Measurements from ENCODE around the gene SPATC1L. TPM values are rescaled to one million over a fixed set of nuclear protein-coding genes. Genes with fewer than 3 reads are reported as not detected.

SPATC1L gene
- total RNA-seq, 4 donors from 2014 or later = 1.3 to 22.0 (median 7.0) TPM

- Histone ChIP-seq H3K27ac (replicated peaks in 1 of 4) (no peak overlapping the region), H3K36me3 (peaks cover 0 to 13% (median 0%) of the 10 kb centered on the region in 4 donors), H3K4me1 (peaks cover 10 to 18% (median 14%) of the 10 kb centered on the region in 4 donors), H3K4me3 (no peak overlapping the region), H3K9me3 (no peaks in the 10 kb centered on the region), H3K27me3 (peaks cover 0 to 15% (median 1%) of the 10 kb centered on the region in 4 donors)
- intact Hi-C loops (cut with DNase I) = no loop called here
- DNase-seq (ENCODE audit: extremely low spot score) = no peak
- TF ChIP-seq POLR2A (IDR thresholded peaks at IDR 0.05; ENCODE audit: low read depth) (no peak), EP300 (IDR thresholded peaks at IDR 0.05) (no peak), POLR2AphosphoS5 (IDR thresholded peaks at IDR 0.05) (no peak)
- TF ChIP-seq, protein P1, sequence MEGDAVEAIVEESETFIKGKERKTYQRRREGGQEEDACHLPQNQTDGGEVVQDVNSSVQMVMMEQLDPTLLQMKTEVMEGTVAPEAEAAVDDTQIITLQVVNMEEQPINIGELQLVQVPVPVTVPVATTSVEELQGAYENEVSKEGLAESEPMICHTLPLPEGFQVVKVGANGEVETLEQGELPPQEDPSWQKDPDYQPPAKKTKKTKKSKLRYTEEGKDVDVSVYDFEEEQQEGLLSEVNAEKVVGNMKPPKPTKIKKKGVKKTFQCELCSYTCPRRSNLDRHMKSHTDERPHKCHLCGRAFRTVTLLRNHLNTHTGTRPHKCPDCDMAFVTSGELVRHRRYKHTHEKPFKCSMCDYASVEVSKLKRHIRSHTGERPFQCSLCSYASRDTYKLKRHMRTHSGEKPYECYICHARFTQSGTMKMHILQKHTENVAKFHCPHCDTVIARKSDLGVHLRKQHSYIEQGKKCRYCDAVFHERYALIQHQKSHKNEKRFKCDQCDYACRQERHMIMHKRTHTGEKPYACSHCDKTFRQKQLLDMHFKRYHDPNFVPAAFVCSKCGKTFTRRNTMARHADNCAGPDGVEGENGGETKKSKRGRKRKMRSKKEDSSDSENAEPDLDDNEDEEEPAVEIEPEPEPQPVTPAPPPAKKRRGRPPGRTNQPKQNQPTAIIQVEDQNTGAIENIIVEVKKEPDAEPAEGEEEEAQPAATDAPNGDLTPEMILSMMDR (IDR thresholded peaks at IDR 0.05) = no peak
- WGBS = 88% methylated on average over 7 of the region's 7 CpGs
Observed at GRCh38 chr21:46156378-46156645, 27.9 kb downstream of the SPATC1L start.

GRCh38 chr21:46155514-46156377, 28.5 kb downstream of the SPATC1L start, which contains the start of gene FTCD:
Gene FTCD, minus strand, starts transcription at chr21:46155579. Its CDS starts 56 bp downstream, at chr21:46155523.
- DNase-seq (ENCODE audit: extremely low spot score) = no peak
- TF ChIP-seq, protein P1 (IDR thresholded peaks at IDR 0.05) = no peak
- TF ChIP-seq POLR2A (IDR thresholded peaks at IDR 0.05; ENCODE audit: low read depth) = no peak
- TF ChIP-seq POLR2AphosphoS5 (IDR thresholded peaks at IDR 0.05) = no peak
- TF ChIP-seq EP300 (IDR thresholded peaks at IDR 0.05) = no peak
- intact Hi-C loops (cut with DNase I) = no loop called here
- Histone ChIP-seq H3K27me3 (peaks cover 0 to 11% (median 0%) of the 10 kb centered on the region in 4 donors), H3K27ac (replicated peaks in 1 of 4) (no peak within 1 kb of the TSS), H3K36me3 (peaks cover 0 to 9% (median 0%) of the 10 kb centered on the region in 4 donors), H3K9me3 (no peaks in the 10 kb centered on the region), H3K4me1 (peaks cover 10 to 18% (median 12%) of the 10 kb centered on the region in 4 donors), H3K4me3 (no peak within 1 kb of the TSS)
- WGBS = 87% methylated on average over 17 of the region's 34 CpGs

- WGBS = 93% methylated on average over 7 of the region's 16 CpGs
Observed at GRCh38 chr21:46154955-46155513, 29.2 kb downstream of the SPATC1L start.

GRCh38 chr21:46154155-46154954, 29.9 kb downstream of the SPATC1L start:
- Histone ChIP-seq H3K27me3 (peaks cover 0 to 11% (median 0%) of the 10 kb centered on the region in 4 donors), H3K27ac (replicated peaks in 1 of 4) (no peak overlapping the region), H3K4me1 (peaks cover 10 to 18% (median 12%) of the 10 kb centered on the region in 4 donors), H3K4me3 (no peak overlapping the region), H3K36me3 (peaks cover 0 to 4% (median 0%) of the 10 kb centered on the region in 4 donors), H3K9me3 (no peaks in the 10 kb centered on the region)
- TF ChIP-seq, protein P1 (IDR thresholded peaks at IDR 0.05) = no peak
- TF ChIP-seq POLR2AphosphoS5 (IDR thresholded peaks at IDR 0.05) (no peak), POLR2A (IDR thresholded peaks at IDR 0.05; ENCODE audit: low read depth) (no peak), EP300 (IDR thresholded peaks at IDR 0.05) (no peak)
- no peak for DNase-seq (ENCODE audit: extremely low spot score)
- WGBS = 83% methylated on average over 26 of the region's 39 CpGs
- intact Hi-C loops (cut with DNase I) = loop anchor here (5.0 kb wide), 1 partner anchor 78 kb away; no protein-coding TSS in a partner anchor

More at GRCh38 chr21:46154955-46155513, 29.2 kb downstream of the SPATC1L start:
- no peak overlapping the region for H3K27ac ChIP-seq (replicated peaks in 1 of 4)
- TF ChIP-seq POLR2AphosphoS5 (IDR thresholded peaks at IDR 0.05) (no peak), POLR2A (IDR thresholded peaks at IDR 0.05; ENCODE audit: low read depth) (no peak), EP300 (IDR thresholded peaks at IDR 0.05) (no peak)
- TF ChIP-seq, protein P1 (IDR thresholded peaks at IDR 0.05) = no peak
- H3K4me3 ChIP-seq = no peak overlapping the region
- H3K36me3 ChIP-seq = peaks cover 0 to 9% (median 0%) of the 10 kb centered on the region in 4 donors
- peaks cover 10 to 18% (median 12%) of the 10 kb centered on the region in 4 donors for H3K4me1 ChIP-seq
- intact Hi-C loops (cut with DNase I) = loop anchor here (5.0 kb wide), 1 partner anchor 77 kb away; no protein-coding TSS in a partner anchor
- H3K27me3 ChIP-seq = peaks cover 0 to 11% (median 0%) of the 10 kb centered on the region in 4 donors
- DNase-seq (ENCODE audit: extremely low spot score) = no peak
- H3K9me3 ChIP-seq = no peaks in the 10 kb centered on the region
